Measurements from ENCODE around the gene TOR1B.

DNA sequence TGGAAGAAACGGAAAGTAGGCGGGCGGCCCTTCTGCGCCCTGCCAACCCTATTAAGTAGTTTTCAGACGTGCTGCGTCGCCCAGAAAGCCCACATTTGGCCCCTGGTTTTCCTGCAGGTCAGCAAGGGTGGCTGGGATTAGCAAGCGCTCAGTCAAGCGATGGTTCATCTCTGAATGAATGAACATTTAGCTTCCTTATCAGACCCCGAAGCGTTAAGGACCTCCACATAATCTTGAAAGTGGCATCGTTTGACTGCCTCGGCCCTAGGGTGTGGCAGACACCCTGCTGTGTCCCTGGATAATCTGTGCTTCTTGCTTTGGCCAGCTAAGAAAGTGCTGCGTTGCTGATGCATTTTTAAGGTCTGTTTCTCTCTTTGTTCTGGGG lies 684 bp downstream of the TOR1B start:
- TF ChIP-seq, protein P1, sequence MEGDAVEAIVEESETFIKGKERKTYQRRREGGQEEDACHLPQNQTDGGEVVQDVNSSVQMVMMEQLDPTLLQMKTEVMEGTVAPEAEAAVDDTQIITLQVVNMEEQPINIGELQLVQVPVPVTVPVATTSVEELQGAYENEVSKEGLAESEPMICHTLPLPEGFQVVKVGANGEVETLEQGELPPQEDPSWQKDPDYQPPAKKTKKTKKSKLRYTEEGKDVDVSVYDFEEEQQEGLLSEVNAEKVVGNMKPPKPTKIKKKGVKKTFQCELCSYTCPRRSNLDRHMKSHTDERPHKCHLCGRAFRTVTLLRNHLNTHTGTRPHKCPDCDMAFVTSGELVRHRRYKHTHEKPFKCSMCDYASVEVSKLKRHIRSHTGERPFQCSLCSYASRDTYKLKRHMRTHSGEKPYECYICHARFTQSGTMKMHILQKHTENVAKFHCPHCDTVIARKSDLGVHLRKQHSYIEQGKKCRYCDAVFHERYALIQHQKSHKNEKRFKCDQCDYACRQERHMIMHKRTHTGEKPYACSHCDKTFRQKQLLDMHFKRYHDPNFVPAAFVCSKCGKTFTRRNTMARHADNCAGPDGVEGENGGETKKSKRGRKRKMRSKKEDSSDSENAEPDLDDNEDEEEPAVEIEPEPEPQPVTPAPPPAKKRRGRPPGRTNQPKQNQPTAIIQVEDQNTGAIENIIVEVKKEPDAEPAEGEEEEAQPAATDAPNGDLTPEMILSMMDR (conservative IDR thresholded peaks at IDR 0.05; ENCODE audit: low read depth, low read length) = no peak
- TF ChIP-seq CEBPB (IDR thresholded peaks at IDR 0.05; ENCODE audit: low read depth, low read length) (no peak), POLR2A (IDR thresholded peaks at IDR 0.05; ENCODE audit: low read depth, low read length) (no peak), BHLHE40 (IDR thresholded peaks at IDR 0.05; ENCODE audit: low read depth, low read length) (no peak)
- TF ChIP-seq, protein P2, sequence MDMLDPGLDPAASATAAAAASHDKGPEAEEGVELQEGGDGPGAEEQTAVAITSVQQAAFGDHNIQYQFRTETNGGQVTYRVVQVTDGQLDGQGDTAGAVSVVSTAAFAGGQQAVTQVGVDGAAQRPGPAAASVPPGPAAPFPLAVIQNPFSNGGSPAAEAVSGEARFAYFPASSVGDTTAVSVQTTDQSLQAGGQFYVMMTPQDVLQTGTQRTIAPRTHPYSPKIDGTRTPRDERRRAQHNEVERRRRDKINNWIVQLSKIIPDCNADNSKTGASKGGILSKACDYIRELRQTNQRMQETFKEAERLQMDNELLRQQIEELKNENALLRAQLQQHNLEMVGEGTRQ (IDR thresholded peaks at IDR 0.05; ENCODE audit: low read depth, low read length) = no peak

All from IMR-90 (cell line).